ENCODE results near the gene CRAT. TPM values are rescaled to one million over a fixed set of nuclear protein-coding genes. Genes with fewer than 3 reads are reported as not detected.

CRAT gene
- total RNA-seq, 2 experiments from 2014 or later: 1.8 to 6.5 TPM

- no peak overlapping the region for H3K4me3 ChIP-seq (ENCODE audit: low read depth, low read length, poor library complexity, severe bottlenecking)
- H3K27ac ChIP-seq (ENCODE audit: low read depth, low read length, poor library complexity, severe bottlenecking): no peak overlapping the region
- intact Hi-C loops (cut with micrococcal nuclease; ENCODE audit: unreplicated experiment): no loop called here
- H3K9me3 ChIP-seq (ENCODE audit: low read length): no peaks in the 10 kb centered on the region
- DNase-seq (ENCODE audit: low spot score): no peak
- POLR2A ChIA-PET: interaction anchor here (0.6 kb wide), 2 partner anchors 27 to 50 kb away, joined by 3 read pairs; no protein-coding TSS in a partner anchor
- no peaks in the 10 kb centered on the region for H3K9me2 ChIP-seq (ENCODE audit: insufficient read depth, low read length)
- no peak overlapping the region for H3K4me2 ChIP-seq (ENCODE audit: low read length)
- H3K36me3 ChIP-seq (ENCODE audit: insufficient read depth, low read length): peaks cover 25% of the 10 kb centered on the region
- TF ChIP-seq CTCF (conservative IDR thresholded peaks at IDR 0.05; ENCODE audit: low read length): no peak
- no peak for TF ChIP-seq EZH2phosphoT487 (IDR thresholded peaks at IDR 0.05; ENCODE audit: borderline replicate concordance, low read depth, low read length)
- H3K79me2 ChIP-seq (ENCODE audit: insufficient read depth, low read depth, low read length): no peaks in the 10 kb centered on the region
- H4K20me1 ChIP-seq (ENCODE audit: insufficient read depth, low read length): no peaks in the 10 kb centered on the region
- no TSS peak for BruUV-seq (replicated peaks)
- no peaks in the 10 kb centered on the region for H3K4me1 ChIP-seq (ENCODE audit: insufficient read depth, low read length, poor library complexity, severe bottlenecking)
- H2AFZ ChIP-seq (ENCODE audit: low read length): no peak overlapping the region
- CTCF ChIA-PET (ENCODE audit: unreplicated experiment): no interaction called here
These were observed 40.5 kb downstream of the CRAT start for GRCh38 chr9:129069862-129070641.

GRCh38 chr9:129068990-129069861 is 41.4 kb downstream of the CRAT start:
- Histone ChIP-seq H3K79me2 (ENCODE audit: insufficient read depth, low read depth, low read length) (no peaks in the 10 kb centered on the region), H2AFZ (ENCODE audit: low read length) (no peak overlapping the region), H3K9me3 (ENCODE audit: low read length) (no peaks in the 10 kb centered on the region), H3K9me2 (ENCODE audit: insufficient read depth, low read length) (no peaks in the 10 kb centered on the region), H4K20me1 (ENCODE audit: insufficient read depth, low read length) (no peaks in the 10 kb centered on the region), H3K4me1 (ENCODE audit: insufficient read depth, low read length, poor library complexity, severe bottlenecking) (no peaks in the 10 kb centered on the region), H3K4me3 (ENCODE audit: low read depth, low read length, poor library complexity, severe bottlenecking) (no peak overlapping the region), H3K27ac (ENCODE audit: low read depth, low read length, poor library complexity, severe bottlenecking) (no peak overlapping the region), H3K36me3 (ENCODE audit: insufficient read depth, low read length) (peaks cover 31% of the 10 kb centered on the region), H3K4me2 (ENCODE audit: low read length) (no peak overlapping the region)
- TF ChIP-seq EZH2phosphoT487 (IDR thresholded peaks at IDR 0.05; ENCODE audit: borderline replicate concordance, low read depth, low read length) (no peak), CTCF (conservative IDR thresholded peaks at IDR 0.05; ENCODE audit: low read length) (no peak)
- DNase-seq (ENCODE audit: low spot score): no peak
- ChIA-PET POLR2A (no interaction called here), CTCF (ENCODE audit: unreplicated experiment) (no interaction called here)
- intact Hi-C loops (cut with micrococcal nuclease; ENCODE audit: unreplicated experiment): no loop called here
- no TSS peak for BruUV-seq (replicated peaks)

All from OCI-LY7 (cell line).